ENCODE data around the gene RAP2B. TPM values are rescaled to one million over a fixed set of nuclear protein-coding genes. Genes with fewer than 3 reads are reported as not detected.
"Not testable (repeated sequence)": the region's sequence is repeated elsewhere in the genome, so short reads cannot be mapped to it uniquely, and the experiment has no call there.

RAP2B gene
- total RNA-seq, 4 donors from 2014 or later = 8.9 to 11.0 (median 10.1) TPM

GRCh38 chr3:153146191-153147053, 15.6 kb upstream of the RAP2B start:
- no peaks in the 10 kb centered on the region for H3K4me1 ChIP-seq
- no peaks in the 10 kb centered on the region for H3K9me3 ChIP-seq
- H3K27me3 ChIP-seq = no peaks in the 10 kb centered on the region
- DNase-seq = no peak
- H3K4me3 ChIP-seq (replicated peaks in 1 of 3) = no peak overlapping the region
- 94% methylated on average over 6 of the region's 6 CpGs for WGBS, 2 donors
- intact Hi-C loops (cut with DNase I) = no loop called here
- H3K27ac ChIP-seq = no peak overlapping the region
- no peaks in the 10 kb centered on the region for H3K36me3 ChIP-seq
- TF ChIP-seq CTCF (IDR thresholded peaks at IDR 0.05) (no peak), POLR2A (IDR thresholded peaks at IDR 0.05) (no peak)

- H3K27me3 ChIP-seq = no peaks in the 10 kb centered on the region
- no peak overlapping the region for H3K27ac ChIP-seq
- intact Hi-C loops (cut with DNase I) = no loop called here
- WGBS, 2 donors = 81 to 82% methylated on average over 2 of the region's 2 CpGs
- no peak for DNase-seq
- TF ChIP-seq CTCF (IDR thresholded peaks at IDR 0.05) = no peak
- TF ChIP-seq POLR2A (IDR thresholded peaks at IDR 0.05) = no peak
- no peaks in the 10 kb centered on the region for H3K9me3 ChIP-seq
- H3K4me1 ChIP-seq = no peaks in the 10 kb centered on the region
- no peaks in the 10 kb centered on the region for H3K36me3 ChIP-seq
- no peak overlapping the region for H3K4me3 ChIP-seq (replicated peaks in 1 of 3)
Observed at GRCh38 chr3:153150991-153151390, 11.0 kb upstream of the RAP2B start.

- intact Hi-C loops (cut with DNase I); H3K36me3 ChIP-seq; H3K27me3 ChIP-seq; H3K27ac ChIP-seq; H3K4me3 ChIP-seq (replicated peaks in 1 of 3); H3K9me3 ChIP-seq; DNase-seq; H3K4me1 ChIP-seq: not testable (repeated sequence)
- 96 to 99% methylated on average over 5 to 13 of the region's 29 CpGs for WGBS, 2 donors
Observed at GRCh38 chr3:153155786-153156185, 6.2 kb upstream of the RAP2B start.

- H3K9me3 ChIP-seq = no peaks in the 10 kb centered on the region
- no peak for DNase-seq
- H3K4me1 ChIP-seq = no peaks in the 10 kb centered on the region
- intact Hi-C loops (cut with DNase I) = no loop called here
- TF ChIP-seq CTCF (IDR thresholded peaks at IDR 0.05) = no peak
- no peak for TF ChIP-seq POLR2A (IDR thresholded peaks at IDR 0.05)
- 93 to 95% methylated on average over 4 of the region's 4 CpGs for WGBS, 2 donors
- H3K4me3 ChIP-seq (replicated peaks in 1 of 3) = no peak overlapping the region
- H3K27ac ChIP-seq = no peak overlapping the region
- no peaks in the 10 kb centered on the region for H3K27me3 ChIP-seq
- no peaks in the 10 kb centered on the region for H3K36me3 ChIP-seq
Observed at GRCh38 chr3:153158189-153158588, 3.8 kb upstream of the RAP2B start.

- H3K27me3 ChIP-seq = no peaks in the 10 kb centered on the region
- no peak overlapping the region for H3K4me3 ChIP-seq (replicated peaks in 1 of 3)
- intact Hi-C loops (cut with DNase I) = no loop called here
- H3K27ac ChIP-seq = no peak overlapping the region
- no peaks in the 10 kb centered on the region for H3K36me3 ChIP-seq
- no peak for DNase-seq
- 94 to 96% methylated on average over 9 of the region's 9 CpGs for WGBS, 2 donors
- peaks cover 5% of the 10 kb centered on the region in 2 donors for H3K4me1 ChIP-seq
- no peaks in the 10 kb centered on the region for H3K9me3 ChIP-seq
- no peak for TF ChIP-seq POLR2A (IDR thresholded peaks at IDR 0.05)
- TF ChIP-seq CTCF (IDR thresholded peaks at IDR 0.05) = no peak
Observed at GRCh38 chr3:153158961-153159735, 2.9 kb upstream of the RAP2B start.

Data from thyroid gland (tissue), 4 donors.